NCI-H446 treated with DMSO at 0.1 percent for 48 hours (cell line): ENCODE data around the gene MFAP4.
"Not testable (repeated sequence)": the region's sequence is repeated elsewhere in the genome, so short reads cannot be mapped to it uniquely, and the experiment has no call there.

Experiments
- DNase-seq: peaks from one replicate; lab custom pipeline; 2025; lab: John Stamatoyannopoulos, UW

The MFAP4 gene

DNA sequence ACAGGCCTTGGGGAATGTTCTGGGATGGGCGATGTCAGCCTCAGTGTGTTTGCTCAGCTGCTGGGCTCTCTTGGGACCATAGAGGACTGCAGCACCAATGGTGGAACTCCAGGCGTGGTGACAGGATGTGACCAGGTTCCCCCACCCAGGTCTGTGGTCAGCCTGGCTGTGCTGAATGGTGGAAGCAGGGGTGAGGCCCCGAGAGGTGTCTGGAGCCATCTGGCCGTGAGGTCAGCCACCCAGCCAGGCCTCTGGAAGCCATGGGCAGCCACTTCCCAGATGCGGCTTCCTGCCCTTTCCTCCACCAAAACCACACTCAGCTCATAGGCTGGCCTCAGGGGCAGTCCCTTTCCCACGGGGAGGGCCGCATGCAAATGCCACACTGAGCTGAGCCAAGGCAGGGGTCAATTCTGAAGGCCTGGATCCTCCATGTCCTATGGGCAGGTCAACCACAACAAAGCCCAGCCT, 16.5 kb downstream of the MFAP4 start:
- DNase-seq = no peak

DNA sequence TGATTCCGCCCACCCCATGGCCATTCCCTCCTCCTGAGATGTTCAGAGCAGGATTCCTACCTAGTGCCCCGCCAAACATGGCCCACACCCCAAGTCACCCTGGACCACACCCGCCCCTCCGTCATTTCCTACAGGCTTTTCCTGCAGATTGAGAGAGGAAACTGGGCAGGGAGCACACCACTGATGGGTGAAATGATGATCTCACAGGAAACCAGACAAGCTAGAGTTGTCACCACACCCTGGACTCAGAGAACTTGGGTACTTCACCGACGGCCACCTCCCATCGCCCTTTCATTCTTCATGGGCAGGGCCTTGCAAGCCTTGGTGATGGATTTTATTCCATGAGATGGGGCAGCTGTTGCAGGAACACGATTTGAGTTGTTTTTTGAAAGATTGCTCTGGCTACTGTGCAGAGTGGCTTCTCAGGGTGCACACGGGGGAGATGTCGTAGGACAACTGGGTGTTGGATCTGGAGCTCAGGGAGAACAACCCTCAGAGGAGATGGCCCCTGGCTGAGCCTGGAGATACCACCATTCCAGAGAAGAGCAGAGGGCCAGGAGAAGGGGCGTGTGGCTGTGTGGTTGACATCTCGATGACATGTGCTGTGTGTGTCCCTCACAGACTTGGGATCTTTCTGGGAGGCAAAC, 17.0 kb downstream of the MFAP4 start:
- DNase-seq = no peak

DNA sequence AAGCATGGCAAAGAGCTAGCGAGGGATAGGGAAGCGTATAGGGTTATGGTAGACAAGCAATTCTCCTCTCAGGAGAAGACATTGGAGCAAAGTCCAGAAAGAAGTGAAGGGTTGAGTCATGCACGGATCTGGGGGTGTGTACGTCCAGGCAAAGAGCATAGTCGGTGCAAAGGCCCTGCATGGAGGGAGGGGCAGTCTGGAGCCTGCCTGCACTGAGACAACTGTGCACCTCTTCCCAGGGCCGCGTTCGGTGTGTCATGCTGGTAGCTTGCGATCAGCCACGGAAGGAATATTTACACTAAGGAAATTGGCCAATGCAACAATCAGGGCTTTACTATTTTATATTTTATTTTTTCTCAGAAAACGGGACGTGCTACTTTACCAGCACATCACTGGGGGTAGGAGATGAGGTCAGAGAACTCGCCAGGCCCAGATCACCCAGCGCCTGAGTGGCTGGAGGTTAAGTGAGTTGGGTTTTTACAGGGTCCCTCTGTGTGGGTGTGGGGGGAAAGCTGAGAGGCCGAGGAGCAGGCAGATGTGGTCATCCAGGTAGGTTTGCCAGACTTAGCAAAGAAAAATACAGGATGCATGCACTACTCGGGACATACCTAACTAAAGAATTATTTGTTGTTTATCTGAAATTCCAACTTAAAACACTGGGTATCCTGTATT, 17.7 kb downstream of the MFAP4 start:
- no peak for DNase-seq

DNA sequence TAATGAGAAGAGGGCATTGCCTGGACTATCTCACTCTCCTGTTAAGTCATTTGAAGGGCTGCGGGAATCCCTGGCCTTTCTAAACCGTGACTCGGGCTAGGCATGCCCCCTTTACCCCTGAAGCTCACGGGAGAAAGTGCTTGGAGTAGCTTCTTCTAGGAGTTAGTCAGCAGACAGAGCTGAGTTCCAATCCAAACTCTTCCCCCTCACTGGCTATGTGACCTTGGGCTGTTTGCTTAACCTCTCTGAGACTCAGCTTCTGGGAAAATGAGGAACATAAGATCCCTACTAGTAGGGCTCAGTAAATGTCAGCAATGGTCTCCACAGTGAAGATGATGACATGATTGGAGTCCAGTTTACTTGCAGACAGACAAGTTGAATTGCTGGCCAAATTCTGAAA, 18.8 kb downstream of the MFAP4 start:
- DNase-seq = no peak

DNA sequence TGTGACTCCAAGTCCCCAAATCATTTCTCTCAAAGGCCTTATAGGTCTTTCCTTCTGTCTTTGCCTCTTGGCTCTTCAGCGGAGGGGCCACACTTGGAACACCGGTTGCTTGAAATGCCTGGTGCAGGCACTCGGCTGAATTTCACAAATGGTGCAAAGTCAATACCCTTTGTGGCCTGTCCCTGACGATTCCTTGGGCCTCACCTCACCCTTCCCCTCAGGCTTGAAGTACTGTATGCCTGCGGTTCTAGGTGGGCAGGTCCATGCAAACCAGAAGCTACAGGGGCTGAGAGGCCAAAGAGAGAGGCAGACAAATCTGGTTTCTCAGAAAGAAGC, 20.4 kb downstream of the MFAP4 start:
- no peak for DNase-seq

DNA sequence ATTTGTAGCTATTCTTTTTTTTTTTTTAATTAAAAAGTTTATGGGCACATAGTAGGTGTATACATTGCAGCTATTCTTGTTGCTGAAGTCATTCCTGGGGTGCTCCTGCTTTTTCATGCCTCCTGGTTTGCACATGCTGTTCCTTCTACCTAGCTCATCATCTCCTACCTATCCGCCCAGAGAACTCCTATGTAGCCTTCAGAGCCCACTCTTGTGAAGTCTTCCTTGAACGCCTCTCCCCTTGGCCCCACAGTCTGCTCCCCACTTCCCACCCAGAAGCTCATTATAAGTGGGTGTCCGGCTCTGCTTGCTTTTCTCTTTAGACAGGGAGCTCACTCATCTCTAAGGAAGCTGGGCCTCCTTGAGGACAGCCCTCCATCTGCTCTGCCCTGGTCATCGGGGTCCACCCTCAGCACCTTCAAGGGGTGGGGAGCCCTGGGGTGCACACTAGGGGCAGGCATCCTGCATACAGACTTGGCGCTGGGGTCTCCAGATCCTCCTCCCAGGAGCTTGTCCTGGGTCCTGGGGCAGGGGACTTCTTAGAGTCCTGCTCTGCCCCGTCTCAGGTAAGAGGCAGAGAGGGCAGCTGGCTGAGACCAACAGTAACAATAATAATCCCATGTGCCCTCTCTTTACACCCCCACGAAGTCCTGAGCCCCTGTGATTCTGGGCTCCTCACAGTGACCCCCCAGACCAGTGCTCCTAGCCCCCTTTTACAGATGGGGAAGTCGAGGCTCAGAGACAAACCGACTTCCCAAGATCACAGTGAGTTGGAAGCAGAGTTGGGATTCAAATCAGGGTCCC, 21.0 kb downstream of the MFAP4 start:
- DNase-seq = no peak

DNA sequence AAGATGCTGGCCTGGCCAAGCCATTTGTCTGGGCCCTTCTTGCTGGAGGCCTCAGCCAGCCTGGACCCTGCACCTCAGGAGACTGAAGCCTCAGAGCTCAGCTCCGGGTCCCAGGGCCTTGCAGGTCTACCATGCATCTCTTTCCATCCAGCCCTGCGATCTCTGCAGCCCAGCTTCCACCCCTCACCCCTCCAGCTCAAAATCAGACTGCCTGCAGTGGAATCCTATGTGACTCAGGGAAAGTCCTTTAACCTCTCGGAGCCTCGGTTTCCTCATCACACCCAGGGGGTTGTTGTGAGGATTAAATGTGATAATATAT, 21.5 kb downstream of the MFAP4 start:
- no peak for DNase-seq

DNA sequence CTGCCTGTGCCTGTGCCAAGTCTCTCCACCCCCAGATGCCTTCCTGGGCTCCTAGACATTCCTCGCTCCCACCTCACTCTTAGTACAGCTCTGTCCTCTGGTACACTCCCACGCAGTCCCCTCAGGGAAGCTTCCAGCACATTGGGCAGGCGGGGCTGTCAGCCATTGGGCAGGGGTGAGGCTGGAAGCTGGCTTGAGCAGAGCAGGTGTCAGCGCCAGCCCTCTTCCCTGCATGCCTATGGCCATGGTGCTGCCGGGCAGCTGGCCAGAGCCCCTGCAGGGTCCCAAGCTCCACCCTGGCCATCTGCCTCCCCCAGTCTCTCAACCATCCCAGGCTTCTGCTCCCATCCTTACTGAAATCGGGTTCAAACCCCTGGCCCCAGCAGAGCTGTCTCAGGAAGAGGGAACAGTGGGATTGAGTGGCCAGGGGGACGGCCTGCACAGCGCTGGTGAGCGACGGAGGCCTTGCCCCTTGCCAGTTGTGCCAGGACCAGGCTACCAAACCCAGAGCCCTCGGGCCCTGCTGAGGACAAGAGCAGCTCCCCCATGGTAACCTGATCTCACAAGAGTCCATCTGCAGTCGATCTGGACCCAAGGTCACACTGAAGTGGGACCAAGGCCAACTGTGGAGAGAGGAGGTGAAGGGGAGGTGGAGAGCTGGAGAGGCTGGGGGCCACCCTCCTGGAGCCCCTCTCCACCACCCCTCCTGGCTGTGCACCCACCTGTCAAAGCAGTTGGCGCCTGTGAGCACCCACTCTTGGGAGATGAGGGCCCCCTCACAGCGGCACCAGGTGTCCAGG, 22.1 kb downstream of the MFAP4 start:
- DNase-seq = peak; percentile 72

DNA sequence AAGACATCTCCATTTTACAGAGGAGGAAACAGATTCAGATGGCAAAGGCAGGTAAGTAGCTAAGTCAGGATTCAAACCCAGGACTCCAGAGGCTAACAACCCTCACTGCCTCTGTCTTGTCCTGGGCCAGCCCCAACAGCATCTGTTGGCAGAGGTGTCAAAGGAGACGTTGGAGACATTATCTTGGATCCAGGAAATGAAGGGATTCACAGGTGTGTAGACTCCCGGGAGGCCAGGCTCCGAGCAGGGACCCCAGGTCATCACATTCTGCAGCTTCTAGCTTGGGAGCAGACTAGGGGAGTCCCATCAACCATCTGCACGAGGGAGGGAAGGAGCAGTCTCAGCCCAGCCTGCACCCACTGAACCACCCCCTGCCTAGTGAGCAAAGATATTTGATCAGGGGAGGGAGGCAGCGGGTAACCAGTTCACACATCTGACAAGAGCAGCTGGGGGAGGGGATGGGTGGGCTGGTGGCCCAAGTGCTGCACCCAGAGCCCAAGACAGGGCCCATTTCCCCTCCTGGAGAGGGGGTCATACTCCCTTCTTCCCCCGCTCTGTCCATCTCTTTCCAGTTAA, 23.4 kb downstream of the MFAP4 start:
- no peak for DNase-seq

DNA sequence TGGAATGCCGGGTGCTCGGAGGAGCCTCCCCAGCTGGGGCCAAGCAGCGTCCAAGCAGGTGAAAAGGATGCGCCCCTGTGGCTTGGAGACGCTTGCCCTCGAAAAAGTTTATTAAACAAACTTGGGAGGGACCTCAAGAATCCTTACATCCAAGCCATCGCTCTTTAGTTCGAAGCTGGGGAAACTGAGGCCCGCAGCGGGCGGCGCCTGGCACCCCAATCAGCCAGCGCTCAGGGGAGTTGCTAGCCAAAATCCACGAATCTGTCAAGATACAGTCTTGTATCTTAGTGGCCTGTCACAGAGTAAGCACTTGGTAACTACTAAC, 23.9 kb downstream of the MFAP4 start:
- DNase-seq = no peak

DNA sequence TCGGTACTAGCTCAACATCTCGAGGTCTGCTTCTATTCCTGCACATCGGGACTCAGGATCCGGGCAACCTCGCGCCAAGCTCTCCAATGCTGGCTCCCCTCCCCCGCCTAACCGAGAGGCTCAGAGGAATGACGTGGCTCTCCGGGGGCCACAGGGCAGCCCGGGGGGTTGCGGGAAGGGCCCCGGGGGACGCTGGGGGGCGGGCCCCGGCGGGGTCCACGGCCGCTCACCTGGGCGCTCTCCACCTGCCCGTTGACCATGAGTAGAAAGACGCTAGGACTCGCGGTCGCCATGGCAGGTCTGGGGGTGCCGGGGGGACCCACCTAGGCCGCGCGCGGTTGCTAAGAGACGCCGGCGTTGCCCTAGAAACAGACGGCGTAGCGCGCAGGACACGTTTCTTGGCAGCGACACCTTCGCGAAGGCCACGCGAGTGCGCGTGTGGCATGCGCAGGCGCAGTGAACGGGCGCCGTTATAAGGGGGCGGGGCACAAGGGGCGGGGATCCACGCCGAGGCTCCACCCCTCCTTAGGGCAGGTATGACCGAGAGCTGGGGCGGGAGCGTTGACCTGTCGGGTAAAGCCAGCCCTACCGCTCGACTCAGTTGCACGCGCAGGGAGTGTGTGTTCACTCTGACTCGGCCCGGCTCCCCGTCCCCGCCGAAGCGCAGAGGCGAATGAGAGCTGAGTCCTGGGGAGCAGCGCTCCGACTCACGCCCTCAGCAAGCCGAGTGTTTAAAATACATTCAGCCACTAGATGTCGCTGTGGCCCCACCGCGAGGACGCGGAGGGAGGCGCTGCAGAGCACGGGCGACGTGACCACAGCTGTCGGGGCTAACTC, 24.5 kb downstream of the MFAP4 start, which contains the start of gene B9D1:
Gene B9D1, minus strand, starts transcription at position 447 of the 837 bp plus-strand sequence. Its CDS starts 154 bp downstream, at position 293.
- peak; percentile 75 for DNase-seq

DNA sequence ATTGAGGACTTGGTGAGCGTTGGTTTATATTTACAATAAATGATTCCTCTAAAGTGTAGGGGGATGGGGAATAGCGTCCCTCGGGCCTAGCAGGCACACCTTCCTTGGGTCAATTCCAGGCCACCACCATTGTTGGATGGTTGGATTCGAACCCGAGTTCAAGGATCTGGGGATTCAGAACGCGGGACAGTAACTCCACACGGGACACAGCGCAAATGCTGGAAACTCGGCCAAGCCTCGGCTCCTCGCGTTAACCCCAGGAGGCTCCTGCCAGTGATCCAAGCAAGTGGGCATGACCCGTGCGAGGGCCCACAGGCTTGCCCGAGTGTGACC, 25.1 kb downstream of the MFAP4 start:
- no peak for DNase-seq

DNA sequence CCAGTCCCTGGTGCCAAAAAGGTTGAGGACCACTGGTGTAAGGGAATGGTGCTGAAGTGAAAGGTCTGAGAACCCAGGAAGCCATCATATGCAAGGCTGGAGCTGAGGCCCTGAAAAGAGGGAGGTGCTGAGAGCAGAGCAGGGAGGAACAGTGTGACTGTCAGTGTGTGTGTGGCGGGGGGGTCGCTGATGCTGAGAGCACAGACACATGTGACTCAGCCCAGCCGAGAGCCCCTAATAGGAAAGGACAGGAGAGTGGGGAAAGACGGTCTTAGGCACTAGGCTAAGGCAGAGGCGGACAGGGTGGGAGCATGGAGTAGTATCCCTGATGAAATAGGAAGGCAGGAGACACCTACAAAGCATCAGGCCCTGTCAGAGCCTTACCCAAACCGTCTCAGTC, 25.7 kb downstream of the MFAP4 start:
- no peak for DNase-seq

DNA sequence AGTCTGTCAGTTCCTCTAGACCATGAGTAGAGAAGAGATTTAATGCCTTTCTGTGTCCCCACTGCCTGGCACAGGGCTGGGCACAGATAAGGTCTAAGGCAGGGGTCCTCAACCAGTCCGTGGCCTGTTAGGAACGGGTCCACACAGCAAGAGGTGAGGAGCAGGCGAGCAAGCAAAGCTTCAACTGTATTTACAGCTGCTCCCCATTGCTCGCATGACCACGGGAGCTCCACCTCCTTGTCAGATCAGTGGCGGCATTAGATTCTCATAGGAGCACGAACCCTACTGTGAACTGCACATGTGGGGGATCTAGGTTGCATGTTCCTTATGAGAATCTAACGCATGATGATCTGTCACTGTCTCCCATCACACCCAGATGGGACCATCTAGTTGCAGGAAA, 26.2 kb downstream of the MFAP4 start:
- no peak for DNase-seq

DNA sequence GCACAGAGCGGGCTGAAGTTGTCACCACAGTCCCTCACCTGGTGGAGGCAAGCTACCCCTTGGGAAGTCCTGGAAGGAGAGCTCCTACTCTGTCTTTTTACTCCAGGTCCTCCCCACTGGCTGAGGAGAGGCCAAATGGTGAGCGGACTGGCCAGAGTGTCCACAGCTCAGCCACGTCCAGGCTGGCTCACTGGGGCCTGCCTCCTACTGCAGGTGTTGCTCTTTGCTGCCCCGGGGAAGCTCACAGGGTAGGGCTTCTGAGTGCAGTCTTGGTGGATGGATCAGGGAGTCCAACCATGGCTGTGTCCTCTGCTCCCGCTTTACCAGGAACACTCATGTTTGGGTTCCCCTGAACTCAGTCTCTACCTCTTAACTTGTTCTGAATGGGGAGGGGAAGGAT, 27.1 kb downstream of the MFAP4 start:
- DNase-seq = no peak

DNA sequence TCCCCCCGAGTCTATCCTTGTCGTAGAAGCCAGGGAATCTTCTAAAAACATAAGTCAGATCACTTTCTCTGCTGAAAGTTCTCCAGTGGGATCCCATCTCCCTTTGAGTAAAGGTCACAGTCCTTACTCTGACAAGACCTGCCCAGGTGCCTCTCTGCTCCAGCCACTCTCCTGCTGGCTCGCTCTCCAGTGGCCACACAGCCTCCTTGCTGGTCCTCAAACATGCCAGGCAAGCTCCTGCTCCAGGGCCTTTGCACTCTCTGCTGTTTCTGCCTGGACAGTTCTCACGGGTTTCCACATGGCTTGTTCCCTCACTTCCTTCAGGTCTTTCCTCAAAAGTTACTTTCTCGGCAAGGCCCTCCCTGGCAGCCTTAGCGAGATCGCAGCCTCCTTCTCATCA, 27.8 kb downstream of the MFAP4 start:
- no peak for DNase-seq

DNA sequence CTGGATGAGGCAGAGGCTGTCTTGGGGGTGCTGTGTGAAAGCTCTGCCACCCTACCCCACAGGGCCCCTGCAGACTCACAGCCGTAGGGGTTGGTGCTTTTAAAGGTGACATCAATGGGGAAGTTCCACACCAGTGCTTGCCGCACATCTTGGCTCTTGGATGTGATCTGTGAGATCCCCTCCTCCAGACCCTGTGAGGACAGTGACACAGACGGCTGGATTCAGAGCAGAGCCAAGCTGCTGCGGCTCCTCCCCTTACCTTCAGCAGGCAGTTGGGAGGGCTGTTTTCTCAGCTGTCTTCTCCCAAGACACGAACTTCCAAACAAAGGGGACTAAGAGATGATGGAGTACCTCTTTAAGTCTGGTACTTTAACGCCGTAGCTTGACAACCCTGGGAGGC, 29.2 kb downstream of the MFAP4 start:
- DNase-seq = no peak

DNA sequence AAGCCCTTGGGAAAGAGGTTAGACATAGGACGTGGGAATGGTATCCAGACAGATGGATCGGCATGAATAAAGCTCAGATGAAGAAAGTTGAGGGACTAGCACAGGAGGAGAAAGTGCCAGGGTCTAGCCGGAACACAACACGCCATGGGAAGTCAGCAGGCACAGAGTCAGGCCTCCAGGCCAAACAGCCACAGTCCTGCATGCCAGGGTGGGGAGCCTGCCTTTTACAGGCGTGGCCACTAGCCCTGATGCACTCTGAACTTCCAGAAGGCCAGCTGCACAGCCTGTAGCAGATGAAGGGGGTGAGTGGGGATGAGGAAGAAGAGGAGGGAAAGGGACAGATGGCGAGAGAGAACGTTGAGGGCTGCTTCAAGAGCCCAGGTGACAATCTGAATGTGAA, 29.6 kb downstream of the MFAP4 start:
- DNase-seq = no peak

DNA sequence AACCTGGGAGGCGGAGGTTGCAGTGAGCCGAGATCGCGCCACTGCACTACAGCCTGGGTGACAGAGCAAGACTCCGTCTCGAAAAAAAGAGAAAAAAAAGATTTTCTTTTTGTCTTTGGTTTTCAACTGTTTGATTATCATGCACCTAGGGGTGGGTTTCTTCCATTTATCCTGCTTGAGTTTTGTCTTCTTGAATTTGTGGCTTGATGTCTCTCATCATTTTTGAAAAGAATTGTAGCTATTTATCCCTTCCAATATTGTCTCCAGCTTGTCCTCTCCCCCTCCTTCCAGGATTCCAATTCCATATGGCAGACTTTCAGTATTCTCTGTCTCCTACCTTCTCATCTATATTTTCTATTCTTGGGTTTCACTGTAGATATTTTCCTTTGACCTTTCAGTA, 32.2 kb downstream of the MFAP4 start:
- no peak for DNase-seq

DNA sequence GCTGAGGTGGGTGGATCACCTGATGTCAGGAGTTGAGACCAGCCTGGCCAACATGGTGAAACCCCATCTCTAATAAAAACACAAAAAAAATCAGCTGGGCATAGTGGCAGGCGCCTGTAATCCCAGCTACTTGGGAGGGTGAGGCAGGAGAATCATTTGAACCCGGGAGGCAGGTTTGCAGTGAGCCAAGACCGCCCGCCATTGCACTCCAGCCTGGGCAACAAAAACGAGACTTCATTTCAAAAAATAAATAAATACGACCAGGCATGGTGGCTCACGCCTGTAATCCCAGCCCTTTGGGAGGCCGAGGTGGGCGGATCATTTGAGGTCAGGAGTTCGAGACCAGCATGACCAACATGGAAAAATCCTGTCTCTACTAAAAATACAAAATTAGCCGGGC, 33.6 kb downstream of the MFAP4 start:
- not testable (repeated sequence) for DNase-seq

DNA sequence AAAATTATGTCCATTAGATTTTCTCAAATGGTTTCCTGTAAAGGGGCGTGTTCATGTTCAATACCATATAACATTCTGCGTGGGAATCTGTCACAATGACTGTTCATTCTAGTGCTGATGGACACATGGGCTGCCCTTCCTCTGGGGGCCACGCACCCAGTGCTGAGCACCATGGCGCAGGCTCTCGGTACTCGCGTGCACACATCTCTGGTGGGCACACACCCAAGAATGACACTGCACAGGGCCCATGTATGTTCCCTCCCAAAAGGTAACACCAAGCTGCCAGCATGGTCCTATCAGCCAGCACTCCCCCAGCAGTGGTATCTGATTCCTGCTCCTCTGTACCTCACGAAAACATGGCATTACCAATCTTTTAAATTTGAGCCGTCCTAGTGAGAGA, 38.2 kb downstream of the MFAP4 start:
- no peak for DNase-seq
